Caco-2 (cell line): ENCODE data around the gene GNG7. TPM values are rescaled to one million over a fixed set of nuclear protein-coding genes. Genes with fewer than 3 reads are reported as not detected.

Experiments used
- BruUV-seq: library from RNA; stranded (reverse); fragments of 400-500 nt; replicated peaks from 2 replicates; lab custom pipeline; 2021; lab: Mats Ljungman, UMichigan
- CTCF ChIA-PET: fragments of 300-600 bp; sonication (Branson Sonifier 250); formaldehyde crosslinking; loops from one replicate; lab custom pipeline; 2022; ENCODE audit warnings: antibody characterized with exemption; lab: Charles Lee
- POLR2A ChIA-PET: fragments of 300-600 bp; sonication (Branson Sonifier 250); formaldehyde crosslinking; loops from one replicate; lab custom pipeline; 2022; ENCODE audit warnings: antibody characterized with exemption; lab: Charles Lee
- DNase-seq, 2 experiments: peaks; one replicate each; pipeline versions ENCODE4 v3.0.0 to v3.0.0-alpha.2; 2020 to 2022
- H3K27me3 ChIP-seq: replicated peaks from 2 replicates; pipeline ENCODE4 v1.6.0; 2011; ENCODE audit warnings: low read length; ENCODE audit not compliant: control insufficient read depth, insufficient read depth
- H3K36me3 ChIP-seq: 2 replicates; pipeline ENCODE4 v1.5.1; 2011; ENCODE audit warnings: low read length; ENCODE audit not compliant: control insufficient read depth, insufficient read depth
- H3K4me1 ChIP-seq: fragments of 250-450 bp; sonication (Bioruptor Pico); 2 replicates; pipeline ENCODE4 v1.5.1; 2020; ENCODE audit warnings: mild to moderate bottlenecking
- H3K4me3 ChIP-seq: 2 replicates; pipeline ENCODE4 v1.5.1; 2011; ENCODE audit warnings: low read depth, mild to moderate bottlenecking, control low read depth, low read length
- H3K9me3 ChIP-seq: fragments of 250-450 bp; sonication (Bioruptor Pico); 2 replicates; pipeline ENCODE4 v1.5.1; 2020; ENCODE audit warnings: mild to moderate bottlenecking, moderate library complexity
- H3K27ac Mint-ChIP-seq: one replicate; pipeline ENCODE4 v1.8.0; 2022; ENCODE audit warnings: mixed read lengths; ENCODE audit not compliant: unreplicated experiment
- H3K27me3 Mint-ChIP-seq: one replicate; pipeline ENCODE4 v1.8.0; 2022; ENCODE audit warnings: mixed read lengths; ENCODE audit not compliant: insufficient read depth, unreplicated experiment
- H3K36me3 Mint-ChIP-seq: one replicate; pipeline ENCODE4 v1.8.0; 2022; ENCODE audit warnings: mild to moderate bottlenecking, mixed read lengths; ENCODE audit not compliant: insufficient read depth, unreplicated experiment
- H3K4me1 Mint-ChIP-seq: one replicate; pipeline ENCODE4 v1.8.0; 2022; ENCODE audit warnings: low read depth, mixed read lengths; ENCODE audit not compliant: unreplicated experiment
- H3K4me3 Mint-ChIP-seq: one replicate; pipeline ENCODE4 v1.8.0; 2022; ENCODE audit warnings: mild to moderate bottlenecking, moderate library complexity, mixed read lengths; ENCODE audit not compliant: unreplicated experiment
- H3K9me3 Mint-ChIP-seq: one replicate; pipeline ENCODE4 v1.8.0; 2022; ENCODE audit warnings: mixed read lengths; ENCODE audit not compliant: unreplicated experiment
- CTCF ChIP-seq, 2 experiments: fragments of 200-600 bp in 1 of 2; IDR thresholded peaks; 1 replicate in 1 of 2; 2 replicates in 1 of 2; pipeline versions ENCODE4 v1.5.1 to v1.8.0; 2011 to 2022; ENCODE audit warnings: antibody characterized with exemption in 1 of 2, control low read depth in 1 of 2, inconsistent platforms in 1 of 2, low read depth in 1 of 2, low read length in 1 of 2, mild to moderate bottlenecking in 1 of 2, moderate library complexity in 1 of 2; ENCODE audit not compliant: insufficient read depth in 1 of 2, severe bottlenecking in 1 of 2, unreplicated experiment in 1 of 2
- intact Hi-C: fragments of 100-400 bp; cut with micrococcal nuclease; formaldehyde crosslinking; loops from one replicate; pipeline ENCODE4 v1.10.0; 2022; ENCODE audit not compliant: unreplicated experiment
- total RNA-seq: library from RNA; stranded (reverse); gene quantifications from 2 replicates; pipeline ENCODE4 v1.2.3, GENCODE V29; 2022

GNG7 gene
- total RNA-seq, 1 experiment from 2014 or later, result 0.43 TPM

- Mint-ChIP-seq H3K4me1 (peaks cover 9% of the 10 kb centered on the region), H3K4me3 (no peak overlapping the region), H3K27me3 (no peaks in the 10 kb centered on the region), H3K27ac (no peak overlapping the region), H3K9me3 (peaks cover 2% of the 10 kb centered on the region), H3K36me3 (peaks cover 4% of the 10 kb centered on the region)
- intact Hi-C loops, result no loop called here
- no TSS peak for BruUV-seq
- POLR2A ChIA-PET, result no interaction called here
- peaks cover 16% of the 10 kb centered on the region for H3K4me1 ChIP-seq
- CTCF ChIA-PET, result no interaction called here
- H3K9me3 ChIP-seq, result no peaks in the 10 kb centered on the region
- DNase-seq, result no peak
- no peaks in the 10 kb centered on the region for H3K36me3 ChIP-seq
- no peak for TF ChIP-seq CTCF (IDR thresholded peaks at IDR 0.05; ENCODE audit: insufficient read depth in 1 of 2, low read depth in 1 of 2, low read length in 1 of 2, severe bottlenecking in 1 of 2, unreplicated experiment in 1 of 2)
- no peak overlapping the region for H3K4me3 ChIP-seq
- H3K27me3 ChIP-seq, result no peaks in the 10 kb centered on the region
Measured at GRCh38 chr19:2488942-2489731, 213.4 kb downstream of the GNG7 start.

GRCh38 chr19:2488405-2488941 is 214.0 kb downstream of the GNG7 start:
- Histone ChIP-seq H3K27me3 (no peaks in the 10 kb centered on the region), H3K9me3 (no peaks in the 10 kb centered on the region), H3K4me1 (peaks cover 13% of the 10 kb centered on the region), H3K4me3 (no peak overlapping the region), H3K36me3 (no peaks in the 10 kb centered on the region)
- TF ChIP-seq CTCF (IDR thresholded peaks at IDR 0.05; ENCODE audit: insufficient read depth in 1 of 2, low read depth in 1 of 2, low read length in 1 of 2, severe bottlenecking in 1 of 2, unreplicated experiment in 1 of 2), result no peak
- no peaks in the 10 kb centered on the region for H3K27me3 Mint-ChIP-seq
- BruUV-seq, result no TSS peak
- ChIA-PET POLR2A (no interaction called here), CTCF (no interaction called here)
- intact Hi-C loops, result no loop called here
- no peak overlapping the region for H3K4me3 Mint-ChIP-seq
- no peaks in the 10 kb centered on the region for H3K36me3 Mint-ChIP-seq
- peaks cover 8% of the 10 kb centered on the region for H3K9me3 Mint-ChIP-seq
- no peak overlapping the region for H3K27ac Mint-ChIP-seq
- no peak for DNase-seq
- H3K4me1 Mint-ChIP-seq, result peaks cover 9% of the 10 kb centered on the region

GRCh38 chr19:2487842-2488241 is 214.7 kb downstream of the GNG7 start:
- Mint-ChIP-seq H3K9me3 (peaks cover 11% of the 10 kb centered on the region), H3K27ac (no peak overlapping the region), H3K4me3 (no peak overlapping the region), H3K4me1 (peaks cover 9% of the 10 kb centered on the region), H3K36me3 (no peaks in the 10 kb centered on the region), H3K27me3 (no peaks in the 10 kb centered on the region)
- Histone ChIP-seq H3K4me1 (peaks cover 11% of the 10 kb centered on the region), H3K36me3 (no peaks in the 10 kb centered on the region), H3K4me3 (no peak overlapping the region), H3K27me3 (no peaks in the 10 kb centered on the region), H3K9me3 (no peaks in the 10 kb centered on the region)
- DNase-seq, result no peak
- POLR2A ChIA-PET, result interaction anchor here (0.9 kb wide), 1 partner anchor 12 kb away, joined by 5 read pairs; the partner anchor contains the start of gene GADD45B
- CTCF ChIA-PET, result no interaction called here
- intact Hi-C loops, result no loop called here
- BruUV-seq, result no TSS peak
- no peak for TF ChIP-seq CTCF (IDR thresholded peaks at IDR 0.05; ENCODE audit: insufficient read depth in 1 of 2, low read depth in 1 of 2, low read length in 1 of 2, severe bottlenecking in 1 of 2, unreplicated experiment in 1 of 2)
